ENCODE measurements around the gene DGUOK.

GRCh38 chr2:73942664-73943063 lies 16.0 kb downstream of the DGUOK start:
- TF ChIP-seq POLR2A (IDR thresholded peaks at IDR 0.05; ENCODE audit: low read length), result no peak
- TF ChIP-seq GATA1 (IDR thresholded peaks at IDR 0.05; ENCODE audit: low read depth, low read length), result no peak
